ENCODE measurements around the gene MACROD2.

GRCh38 chr20:15840636-15841301 is 1845.5 kb downstream of the MACROD2 start:
- TF ChIP-seq CTCF (IDR thresholded peaks at IDR 0.05), result no peak
- no peak for TF ChIP-seq POLR2A (IDR thresholded peaks at IDR 0.05)
- TF ChIP-seq POLR2AphosphoS5 (IDR thresholded peaks at IDR 0.05), result no peak
